Left lung (tissue), 10 donors: ENCODE results near the gene PAX3. TPM values are rescaled to one million over a fixed set of nuclear protein-coding genes. Genes with fewer than 3 reads are reported as not detected.

Source experiments
- ATAC-seq: fragments of 200-7000 bp; cut with Tn5 transposase; one replicate; pipeline ENCODE4 v1.9.1; 2020; ENCODE audit warnings: moderate library complexity
- DNase-seq, 4 donors: peaks; one replicate each; pipeline ENCODE4 v3.0.0-alpha.2; 2013 to 2020
- H3K27ac ChIP-seq, 2 donors: fragments of 200-600 bp; sonication (generic) in 1 of 2; one replicate each; pipeline versions ENCODE4 v1.5.0 to v1.8.0; 2020 to 2021
- H3K27me3 ChIP-seq, 2 donors: fragments of 200-600 bp; sonication (generic) in 1 of 2; one replicate each; pipeline versions ENCODE4 v1.5.0 to v1.8.0; 2020 to 2021
- H3K36me3 ChIP-seq, 2 donors: fragments of 200-600 bp; sonication (generic) in 1 of 2; one replicate each; pipeline versions ENCODE4 v1.5.0 to v1.8.0; 2020 to 2021
- H3K4me1 ChIP-seq, 2 donors: fragments of 200-600 bp; one replicate each; pipeline ENCODE4 v1.8.0; 2021
- H3K4me3 ChIP-seq, 2 donors: fragments of 200-600 bp; sonication (generic) in 1 of 2; one replicate each; pipeline versions ENCODE4 v1.5.0 to v1.8.0; 2020 to 2021; ENCODE audit warnings: mild to moderate bottlenecking in 1 of 2
- H3K9me3 ChIP-seq, 2 donors: fragments of 200-600 bp; sonication (generic) in 1 of 2; one replicate each; pipeline versions ENCODE4 v1.5.0 to v1.8.0; 2020 to 2021
- intact Hi-C, 2 donors: fragments of 100-400 bp; cut with DNase I; formaldehyde crosslinking; loops; one replicate each; pipeline versions ENCODE4 v1.11.2 to v1.14.2; 2022
- polyA plus RNA-seq, 6 donors: library from polyadenylated mRNA; unstranded; fragments of 120-200 nt; gene quantifications; one replicate each; pipeline ENCODE4 v1.2.1, GENCODE V29; 2013; ENCODE audit not compliant: insufficient read length in 6 of 6
- total RNA-seq, 2 donors: library from RNA; stranded (reverse); fragmentation: NEBNext Ultra II Directional; extraction: Animal tissue kit (Norgen Biotek cat#: 25700); gene quantifications; one replicate each; pipeline ENCODE4 v1.2.1, GENCODE V29; 2021
- TF ChIP-seq, protein P1 (sequence below), 2 donors: fragments of 200-600 bp; sonication (generic) in 1 of 2; IDR thresholded peaks; one replicate each; pipeline versions ENCODE4 v1.5.0 to v1.8.0; 2021; ENCODE audit warnings: antibody characterized with exemption in 2 of 2
- donor health status: DM: no; HTN: yes; CAD: no.
- donor health status: DM: no; HTN: no; CAD: no.

Gene PAX3
- total and polyA plus RNA-seq, 8 donors: 0.13 to 0.20 (median 0.14) TPM; not detected in 5

DNA sequence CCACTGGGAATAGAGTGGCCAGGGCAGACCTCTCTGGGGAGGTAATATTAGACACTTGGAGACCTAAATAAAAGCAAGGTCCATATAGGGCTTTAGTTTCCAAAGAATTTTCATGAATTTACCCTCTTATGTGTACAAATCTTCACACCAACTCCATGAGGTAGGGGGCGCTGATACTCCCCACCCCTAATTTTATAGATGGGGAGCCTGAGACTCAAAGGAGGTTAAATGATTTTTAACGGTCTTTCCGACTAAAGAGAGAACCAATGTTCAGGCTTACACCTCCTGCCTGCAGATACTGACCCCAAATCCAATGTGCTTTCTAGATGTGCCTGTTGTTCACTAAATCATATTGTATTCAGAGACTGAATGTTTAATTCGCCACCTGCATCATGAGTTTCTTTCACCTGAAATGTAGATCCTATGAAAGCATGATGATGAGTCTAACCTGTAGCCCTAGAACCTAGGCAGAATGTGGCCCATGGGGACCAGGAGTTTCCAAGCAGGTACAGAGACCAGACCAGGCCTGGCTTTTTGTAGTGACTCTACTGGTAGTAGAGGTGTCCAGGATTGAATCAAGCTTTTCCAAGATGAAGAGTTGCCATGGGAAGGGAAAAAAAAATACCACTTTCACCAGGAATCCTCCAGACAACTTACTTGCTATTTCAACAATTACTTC lies 16.8 kb upstream of the PAX3 start:
- TF ChIP-seq, protein P1, sequence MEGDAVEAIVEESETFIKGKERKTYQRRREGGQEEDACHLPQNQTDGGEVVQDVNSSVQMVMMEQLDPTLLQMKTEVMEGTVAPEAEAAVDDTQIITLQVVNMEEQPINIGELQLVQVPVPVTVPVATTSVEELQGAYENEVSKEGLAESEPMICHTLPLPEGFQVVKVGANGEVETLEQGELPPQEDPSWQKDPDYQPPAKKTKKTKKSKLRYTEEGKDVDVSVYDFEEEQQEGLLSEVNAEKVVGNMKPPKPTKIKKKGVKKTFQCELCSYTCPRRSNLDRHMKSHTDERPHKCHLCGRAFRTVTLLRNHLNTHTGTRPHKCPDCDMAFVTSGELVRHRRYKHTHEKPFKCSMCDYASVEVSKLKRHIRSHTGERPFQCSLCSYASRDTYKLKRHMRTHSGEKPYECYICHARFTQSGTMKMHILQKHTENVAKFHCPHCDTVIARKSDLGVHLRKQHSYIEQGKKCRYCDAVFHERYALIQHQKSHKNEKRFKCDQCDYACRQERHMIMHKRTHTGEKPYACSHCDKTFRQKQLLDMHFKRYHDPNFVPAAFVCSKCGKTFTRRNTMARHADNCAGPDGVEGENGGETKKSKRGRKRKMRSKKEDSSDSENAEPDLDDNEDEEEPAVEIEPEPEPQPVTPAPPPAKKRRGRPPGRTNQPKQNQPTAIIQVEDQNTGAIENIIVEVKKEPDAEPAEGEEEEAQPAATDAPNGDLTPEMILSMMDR (IDR thresholded peaks at IDR 0.05): no peak
- intact Hi-C loops: loop anchor here in 1 of 2 donors (10.0 kb wide), 1 partner anchor 249 kb away; no protein-coding TSS in a partner anchor
- no peak for ATAC-seq

DNA sequence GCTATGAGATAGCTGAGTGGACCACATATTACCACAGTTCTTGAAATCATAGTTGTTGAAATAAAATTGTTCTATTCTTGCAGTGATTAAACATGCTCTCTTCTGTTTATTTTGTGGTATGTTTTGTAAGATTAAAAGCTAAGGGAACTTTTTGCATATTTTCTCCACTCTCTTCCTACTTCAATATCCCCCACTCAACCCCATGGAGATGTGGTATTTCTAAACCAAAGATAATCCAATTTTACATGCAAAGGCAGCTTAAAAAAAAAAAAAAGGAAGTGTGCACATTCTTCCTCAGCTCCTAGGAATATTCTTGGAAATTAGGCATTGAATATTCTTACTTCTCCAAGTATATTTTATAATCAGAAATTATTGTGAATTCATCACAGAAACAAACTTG lies 15.0 kb upstream of the PAX3 start:
- no peaks in the 10 kb centered on the region for H3K9me3 ChIP-seq
- no peaks in the 10 kb centered on the region for H3K36me3 ChIP-seq
- DNase-seq: no peak
- peaks cover 87 to 100% of the 10 kb centered on the region in 2 donors for H3K27me3 ChIP-seq
- H3K27ac ChIP-seq: no peak overlapping the region
- no peak for ATAC-seq
- no peak overlapping the region for H3K4me3 ChIP-seq
- peaks cover 0 to 13% of the 10 kb centered on the region in 2 donors for H3K4me1 ChIP-seq
- TF ChIP-seq, protein P1 (IDR thresholded peaks at IDR 0.05): no peak
- intact Hi-C loops: loop anchor here in 1 of 2 donors (10.0 kb wide), 1 partner anchor 251 kb away; no protein-coding TSS in a partner anchor

More for the DNA sequence above, 16.8 kb upstream of the PAX3 start:
- H3K36me3 ChIP-seq: no peaks in the 10 kb centered on the region
- H3K4me3 ChIP-seq: no peak overlapping the region
- H3K9me3 ChIP-seq: no peaks in the 10 kb centered on the region
- H3K4me1 ChIP-seq: peaks cover 4 to 26% of the 10 kb centered on the region in 2 donors
- no peak for DNase-seq
- H3K27ac ChIP-seq: no peak overlapping the region
- peaks cover 78 to 97% of the 10 kb centered on the region in 2 donors for H3K27me3 ChIP-seq

DNA sequence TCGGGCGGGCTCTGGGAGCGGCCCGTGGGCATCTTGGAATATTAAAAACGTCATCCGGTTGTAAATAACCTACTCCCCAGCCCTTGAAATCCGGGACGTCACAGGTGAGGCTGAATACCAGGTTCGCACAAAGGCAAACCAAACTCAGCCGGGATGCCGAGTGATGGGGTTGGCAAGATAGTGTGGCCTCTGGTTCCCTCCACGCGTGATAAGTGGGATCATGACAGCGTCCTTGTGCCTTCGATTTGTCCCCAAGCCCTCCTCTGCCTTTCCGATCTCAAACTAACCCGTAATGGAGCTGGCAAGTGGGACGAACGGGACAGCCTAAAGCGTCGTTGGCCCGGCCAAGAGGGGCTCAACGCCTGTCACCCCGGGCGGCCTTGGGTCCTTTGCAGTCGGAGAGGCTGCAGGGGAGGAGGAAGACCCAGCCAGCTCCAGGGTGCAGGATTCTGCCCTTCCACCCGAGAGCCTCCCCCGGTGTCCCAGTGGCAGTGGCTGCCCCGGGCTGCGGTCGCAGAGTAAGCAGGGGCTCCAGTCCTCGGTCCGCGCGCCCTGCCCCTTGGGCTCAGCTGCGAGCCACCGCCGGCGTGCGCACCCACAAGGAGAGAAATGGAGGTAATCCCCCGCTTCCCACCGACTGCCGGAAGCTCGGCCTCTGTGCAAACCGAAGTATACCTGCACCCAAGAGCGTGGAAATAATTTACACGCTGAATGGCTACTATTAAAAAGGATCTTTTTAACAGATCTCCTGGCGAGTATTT lies 13.4 kb upstream of the PAX3 start:
- Histone ChIP-seq H3K4me1 (no peaks in the 10 kb centered on the region), H3K27ac (no peak overlapping the region), H3K4me3 (no peak overlapping the region), H3K36me3 (no peaks in the 10 kb centered on the region), H3K27me3 (peaks cover 97 to 100% of the 10 kb centered on the region in 2 donors), H3K9me3 (no peaks in the 10 kb centered on the region)
- ATAC-seq (no peak), DNase-seq (peak in 1 of 4 donors; percentile 70)
- intact Hi-C loops: loop anchor here in 1 of 2 donors (10.0 kb wide), 1 partner anchor 253 kb away; no protein-coding TSS in a partner anchor
- TF ChIP-seq, protein P1 (IDR thresholded peaks at IDR 0.05): no peak

DNA sequence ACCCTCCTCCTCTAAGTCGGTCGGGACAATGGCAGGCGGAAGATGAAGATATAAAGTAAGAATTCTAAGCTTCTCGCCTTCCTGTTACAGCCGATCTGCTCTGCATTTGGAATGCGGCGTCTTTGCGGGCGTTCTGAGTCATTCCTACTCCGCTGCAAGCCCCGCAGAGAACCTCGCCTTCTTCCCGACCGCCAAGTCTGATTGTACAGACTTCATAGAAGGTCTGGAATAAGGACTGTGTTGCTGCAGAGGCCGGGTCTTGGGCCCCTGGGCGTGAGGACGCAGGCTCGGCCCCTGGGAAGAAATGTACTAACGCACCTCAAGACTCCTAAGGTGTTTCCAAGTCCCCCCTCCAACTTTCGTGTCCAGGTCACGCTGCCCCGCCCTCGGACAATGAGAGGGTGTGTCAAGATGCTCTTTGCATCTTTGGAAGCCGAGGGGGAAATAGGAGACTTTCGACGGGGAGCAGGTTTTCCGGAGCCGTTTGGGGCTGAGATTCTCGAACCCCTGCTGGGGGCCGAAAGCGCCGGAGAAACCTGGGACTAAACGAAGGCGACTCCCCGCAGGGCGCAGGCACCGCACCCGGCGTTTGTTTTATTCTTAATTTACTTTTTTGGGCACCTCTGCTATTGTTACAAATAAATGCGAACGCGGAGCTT lies 12.7 kb upstream of the PAX3 start:
- ATAC-seq: no peak
- no peaks in the 10 kb centered on the region for H3K9me3 ChIP-seq
- H3K36me3 ChIP-seq: no peaks in the 10 kb centered on the region
- intact Hi-C loops: loop anchor here in 1 of 2 donors (10.0 kb wide), 1 partner anchor 253 kb away; no protein-coding TSS in a partner anchor
- no peak overlapping the region for H3K4me3 ChIP-seq
- no peak overlapping the region for H3K27ac ChIP-seq
- TF ChIP-seq, protein P1 (IDR thresholded peaks at IDR 0.05): no peak
- peak in 1 of 4 donors; percentile 61 for DNase-seq
- H3K4me1 ChIP-seq: peaks cover 4 to 7% of the 10 kb centered on the region in 2 donors
- H3K27me3 ChIP-seq: peaks cover 97 to 100% of the 10 kb centered on the region in 2 donors
